HEK293 (cell line): ENCODE measurements around the gene HIPK2.

Experiments used
- CTCF ChIA-PET: fragments of 350-600 bp; formaldehyde crosslinking; extraction: SDS; loops from one replicate; lab custom pipeline; 2021; ENCODE audit warnings: antibody characterized with exemption; lab: Yijun Ruan, JAX
- POLR2A ChIA-PET: fragments of 300-600 bp; formaldehyde crosslinking; extraction: SDS; loops from one replicate; lab custom pipeline; 2020; ENCODE audit warnings: antibody characterized with exemption, inconsistent platforms; lab: Yijun Ruan, JAX
- H3K27ac ChIP-seq: fragments of 200-500 bp; sonication (Bioruptor generic); 2 replicates; pipeline ENCODE4 v1.5.1; 2014; ENCODE audit warnings: low read depth, low read length, control low read depth, inconsistent platforms; ENCODE audit errors: extremely low read depth
- H3K36me3 ChIP-seq, 2 experiments: fragments of 200-500 bp in 1 of 2; sonication (Bioruptor generic) in 1 of 2; 1 replicate in 1 of 2; 2 replicates in 1 of 2; pipeline ENCODE4 v1.5.1; 2014 to 2017; ENCODE audit warnings: inconsistent platforms in 2 of 2, low read length in 2 of 2; ENCODE audit not compliant: control insufficient read depth in 2 of 2, insufficient read depth in 1 of 2
- H3K4me1 ChIP-seq: fragments of 200-500 bp; sonication (Bioruptor generic); 2 replicates; pipeline ENCODE4 v1.5.1; 2014; ENCODE audit warnings: mild to moderate bottlenecking, low read length, inconsistent platforms; ENCODE audit not compliant: control insufficient read depth, insufficient read depth
- H3K4me3 ChIP-seq: 2 replicates; pipeline ENCODE4 v1.5.1; 2011; ENCODE audit warnings: low read depth, mild to moderate bottlenecking, control low read depth, low read length, moderate library complexity
- H3K9me3 ChIP-seq: fragments of 200-500 bp; sonication (Bioruptor generic); 2 replicates; pipeline ENCODE4 v1.5.1; 2014; ENCODE audit warnings: low read depth, low read length, inconsistent platforms; ENCODE audit not compliant: control insufficient read depth, insufficient read depth
- HOXA7 ChIP-seq: sonication (generic); formaldehyde crosslinking; IDR thresholded peaks from 2 replicates; pipeline ENCODE4 v1.8.1; 2022; ENCODE audit warnings: missing genetic modification reagents, borderline replicate concordance
- PRDM1 ChIP-seq: fragments of 450-650 bp; formaldehyde crosslinking; IDR thresholded peaks from 2 replicates; pipeline ENCODE4; 2016; ENCODE audit warnings: missing biosample characterization, missing genetic modification characterization
- SALL2 ChIP-seq: fragments of 450-650 bp; formaldehyde crosslinking; IDR thresholded peaks from 2 replicates; pipeline ENCODE4 v1.5.0; 2017; ENCODE audit warnings: missing biosample characterization, mild to moderate bottlenecking, missing genetic modification characterization, borderline replicate concordance
- SP3 ChIP-seq: fragments of 450-650 bp; formaldehyde crosslinking; IDR thresholded peaks from 2 replicates; pipeline ENCODE4 v1.5.1; 2016; ENCODE audit warnings: missing biosample characterization, missing genetic modification characterization
- ZBTB49 ChIP-seq: fragments of 450-650 bp; formaldehyde crosslinking; IDR thresholded peaks from 2 replicates; pipeline ENCODE4 v1.5.1; 2016; ENCODE audit warnings: missing biosample characterization, missing genetic modification characterization, low read depth
- ZFHX2 ChIP-seq: fragments of 450-650 bp; formaldehyde crosslinking; conservative IDR thresholded peaks from 2 replicates; pipeline ENCODE4 v1.5.1; 2016; ENCODE audit warnings: missing biosample characterization, missing genetic modification characterization
- ZNF184 ChIP-seq: fragments of 450-650 bp; IDR thresholded peaks from 2 replicates; pipeline ENCODE4 v1.5.1; 2018; ENCODE audit warnings: missing biosample characterization, mild to moderate bottlenecking, missing genetic modification characterization
- ZNF239 ChIP-seq: fragments of 450-650 bp; formaldehyde crosslinking; IDR thresholded peaks from 2 replicates; pipeline ENCODE4 v1.5.1; 2016; ENCODE audit warnings: missing biosample characterization, missing genetic modification characterization
- ZNF280D ChIP-seq: fragments of 450-650 bp; formaldehyde crosslinking; IDR thresholded peaks from 2 replicates; pipeline ENCODE4 v1.5.1; 2016; ENCODE audit warnings: missing biosample characterization, missing genetic modification characterization
- ZNF311 ChIP-seq: fragments of 450-650 bp; formaldehyde crosslinking; IDR thresholded peaks from 2 replicates; pipeline ENCODE4 v1.5.1; 2017; ENCODE audit warnings: missing biosample characterization, missing genetic modification characterization, borderline replicate concordance
- ZNF426 ChIP-seq: fragments of 450-650 bp; formaldehyde crosslinking; IDR thresholded peaks from 2 replicates; pipeline ENCODE4 v1.5.1; 2017; ENCODE audit warnings: missing biosample characterization, missing genetic modification characterization, mild to moderate bottlenecking, inconsistent platforms, moderate library complexity
- ZNF501 ChIP-seq: fragments of 450-650 bp; formaldehyde crosslinking; IDR thresholded peaks from 2 replicates; pipeline ENCODE4 v1.5.1; 2016; ENCODE audit warnings: missing biosample characterization, missing genetic modification characterization
- ZNF521 ChIP-seq: fragments of 450-650 bp; formaldehyde crosslinking; IDR thresholded peaks from 2 replicates; pipeline ENCODE4 v1.5.1; 2017; ENCODE audit warnings: missing biosample characterization, mild to moderate bottlenecking, missing genetic modification characterization
- ZNF529 ChIP-seq: fragments of 450-650 bp; formaldehyde crosslinking; IDR thresholded peaks from 2 replicates; pipeline ENCODE4 v1.5.1; 2017; ENCODE audit warnings: missing genetic modification characterization, missing biosample characterization; ENCODE audit not compliant: insufficient replicate concordance
- ZNF580 ChIP-seq: fragments of 450-650 bp; formaldehyde crosslinking; IDR thresholded peaks from 2 replicates; pipeline ENCODE4 v1.5.1; 2016; ENCODE audit warnings: missing biosample characterization, missing genetic modification characterization
- ZNF670 ChIP-seq: fragments of 450-650 bp; formaldehyde crosslinking; IDR thresholded peaks from 2 replicates; pipeline ENCODE4 v1.5.1; 2016; ENCODE audit warnings: missing biosample characterization, missing genetic modification characterization, low read depth
- ZNF677 ChIP-seq: fragments of 450-650 bp; IDR thresholded peaks from 2 replicates; pipeline ENCODE4 v1.5.0; 2018; ENCODE audit warnings: missing biosample characterization, mild to moderate bottlenecking, missing genetic modification characterization, moderate library complexity
- ZNF692 ChIP-seq: fragments of 450-650 bp; formaldehyde crosslinking; IDR thresholded peaks from 2 replicates; pipeline ENCODE4 v1.5.1; 2016; ENCODE audit warnings: missing biosample characterization, missing genetic modification characterization
- ZNF747 ChIP-seq: fragments of 450-650 bp; formaldehyde crosslinking; IDR thresholded peaks from 2 replicates; pipeline ENCODE4 v1.5.1; 2016; ENCODE audit warnings: missing biosample characterization, missing genetic modification characterization
- ZNF843 ChIP-seq: fragments of 450-650 bp; formaldehyde crosslinking; IDR thresholded peaks from 2 replicates; pipeline ENCODE4 v1.5.1; 2016; ENCODE audit warnings: missing biosample characterization, missing genetic modification characterization

Gene HIPK2

GRCh38 chr7:139817249-139817648 lies 39.5 kb upstream of the HIPK2 start:
- H3K36me3 ChIP-seq = no peaks in the 10 kb centered on the region
- POLR2A ChIA-PET = no interaction called here
- no peak for TF ChIP-seq ZNF184 (tag by site-specific recombination)
- TF ChIP-seq ZNF677 (tag by site-specific recombination) = peak; percentile 84
- no peak for TF ChIP-seq ZNF580 (tag by site-specific recombination)
- TF ChIP-seq HOXA7 = no peak

GRCh38 chr7:139813689-139814088 lies 35.9 kb upstream of the HIPK2 start:
- no peaks in the 10 kb centered on the region for H3K9me3 ChIP-seq
- no peaks in the 10 kb centered on the region for H3K4me1 ChIP-seq
- ChIA-PET POLR2A (no interaction called here), CTCF (no interaction called here)
- no peak for TF ChIP-seq ZFHX2 (tag by site-specific recombination)
- TF ChIP-seq ZNF239 (tag by site-specific recombination) = no peak
- TF ChIP-seq SALL2 = no peak
- TF ChIP-seq ZNF692 (tag by site-specific recombination) = no peak
- TF ChIP-seq ZNF529 (tag by site-specific recombination) = no peak
- no peak for TF ChIP-seq ZNF311 (tag by site-specific recombination)
- TF ChIP-seq ZBTB49 = no peak
- TF ChIP-seq ZNF501 (tag by site-specific recombination) = no peak
- TF ChIP-seq ZNF747 (tag by site-specific recombination) = no peak
- TF ChIP-seq ZNF280D (tag by site-specific recombination) = no peak
- no peak for TF ChIP-seq ZNF426 (tag by site-specific recombination)
- no peak for TF ChIP-seq SP3 (tag by site-specific recombination)
- TF ChIP-seq ZNF843 (tag by site-specific recombination) = no peak
- TF ChIP-seq PRDM1 (tag by site-specific recombination) = no peak
- no peak for TF ChIP-seq ZNF670
- no peak for TF ChIP-seq ZNF521 (tag by site-specific recombination)
- H3K27ac ChIP-seq = no peak overlapping the region
- no peaks in the 10 kb centered on the region for H3K36me3 ChIP-seq
- no peak overlapping the region for H3K4me3 ChIP-seq

More at GRCh38 chr7:139817249-139817648, 39.5 kb upstream of the HIPK2 start:
- Histone ChIP-seq H3K27ac (no peak overlapping the region), H3K4me3 (no peak overlapping the region), H3K9me3 (no peaks in the 10 kb centered on the region), H3K4me1 (no peaks in the 10 kb centered on the region)
- CTCF ChIA-PET = interaction anchor here (0.7 to 1.5 kb wide), 2 partner anchors 171 to 172 kb away, joined by 3 read pairs; no protein-coding TSS in a partner anchor
